ENCODE data around the gene MYOD1. TPM values are rescaled to one million over a fixed set of nuclear protein-coding genes. Genes with fewer than 3 reads are reported as not detected.

The MYOD1 gene
- polyA plus RNA-seq, 3 donors: not detected

DNA sequence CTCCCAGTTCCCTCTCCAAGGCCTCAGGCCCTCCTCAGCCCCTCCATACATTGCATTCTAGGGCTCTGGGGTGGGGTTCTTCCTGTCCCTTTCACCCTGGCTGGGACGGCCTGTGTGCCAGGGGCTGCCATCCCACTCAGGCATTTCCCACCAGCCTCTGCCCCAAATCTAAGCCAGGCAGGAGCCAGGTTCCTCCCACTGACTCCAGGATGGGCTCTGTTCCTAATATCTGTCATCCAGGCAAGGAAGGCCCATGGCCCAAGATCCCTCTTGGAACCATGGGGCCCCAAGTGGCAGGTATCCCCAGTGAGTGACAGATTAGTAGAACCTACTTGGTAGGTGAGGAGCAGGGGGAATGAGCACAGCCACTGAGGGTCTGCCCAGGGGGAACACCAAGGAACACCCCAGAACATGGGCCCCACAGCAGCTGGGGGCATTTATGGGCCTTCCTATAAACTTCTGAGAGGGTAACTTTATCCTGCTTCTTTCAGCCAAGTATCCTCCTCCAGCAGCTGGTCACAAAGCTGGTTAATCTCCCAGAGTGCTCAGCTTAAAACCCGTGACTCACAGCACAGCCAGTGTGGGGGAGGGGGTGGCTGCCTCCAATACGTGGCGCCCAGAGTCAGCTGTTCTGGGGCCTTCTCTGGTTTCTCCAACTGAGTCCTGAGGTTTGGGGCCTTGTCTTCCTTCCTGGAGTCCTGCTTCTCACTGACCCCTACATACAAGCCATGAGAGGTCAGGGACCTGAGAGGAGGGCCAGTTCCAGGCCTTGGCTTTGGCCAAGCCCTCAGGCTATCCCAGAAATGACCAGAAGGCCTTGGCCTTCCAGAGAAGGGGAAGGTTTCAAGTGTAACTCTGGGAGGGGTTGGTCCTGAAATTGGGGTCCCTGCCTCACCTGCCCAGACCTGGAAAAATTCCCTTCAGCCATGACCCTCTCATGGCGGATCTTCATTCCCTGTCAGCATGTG is 19.9 kb upstream of the MYOD1 start:
- DNase-seq (ENCODE audit: extremely low read depth in 1 of 11, low read depth in 9 of 11, low spot score in 4 of 11): no peak

DNA sequence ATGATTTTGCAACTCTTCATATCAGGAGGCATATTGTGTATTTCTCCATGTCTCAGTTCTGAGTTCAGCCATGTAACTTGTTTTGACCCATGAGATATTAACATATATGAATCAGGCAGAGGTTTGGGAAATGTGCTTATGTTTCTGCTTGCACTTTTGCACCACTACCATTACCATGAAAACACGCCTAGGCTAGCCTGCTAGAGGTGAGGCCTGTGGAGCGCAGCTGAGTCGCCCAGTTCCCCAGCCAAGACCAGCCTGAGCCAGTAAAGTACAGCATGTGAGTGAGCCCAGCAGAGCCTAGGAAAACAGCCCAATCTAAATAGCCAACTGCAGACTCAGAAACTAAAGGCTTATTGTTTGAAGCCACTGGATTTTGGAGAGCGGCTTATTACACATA is 18.4 kb upstream of the MYOD1 start:
- DNase-seq (ENCODE audit: extremely low read depth in 1 of 11, low read depth in 9 of 11, low spot score in 4 of 11): no peak

DNA sequence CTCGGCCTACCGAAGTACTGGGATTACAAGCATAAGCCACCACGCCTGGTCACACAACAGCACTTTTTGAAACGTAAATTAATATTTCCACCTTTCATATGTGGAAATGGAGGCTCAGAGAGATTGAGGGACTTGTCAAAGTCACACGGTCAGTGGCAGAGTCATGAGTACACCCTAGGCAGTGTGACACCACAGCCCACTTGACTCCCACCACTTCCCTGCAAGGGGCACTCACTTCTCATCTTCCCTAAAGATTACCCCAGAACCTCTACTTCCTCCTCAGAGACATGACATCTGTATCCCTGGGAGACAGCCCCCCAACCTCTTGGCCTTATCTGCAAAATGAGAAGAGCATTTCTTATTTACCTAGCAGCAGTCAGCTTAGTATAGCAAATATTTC is 16.5 kb upstream of the MYOD1 start:
- no peak for DNase-seq (ENCODE audit: extremely low read depth in 1 of 11, low read depth in 9 of 11, low spot score in 4 of 11)

GRCh38 chr11:17703951-17704350 is 15.4 kb upstream of the MYOD1 start:
- DNase-seq (ENCODE audit: extremely low read depth in 1 of 11, low read depth in 9 of 11, low spot score in 4 of 11): no peak

- no peak for DNase-seq (ENCODE audit: extremely low read depth in 1 of 11, low read depth in 9 of 11, low spot score in 4 of 11)
Measured at GRCh38 chr11:17707830-17708229, 11.5 kb upstream of the MYOD1 start.

GRCh38 chr11:17711836-17712235 is 7.5 kb upstream of the MYOD1 start:
- DNase-seq (ENCODE audit: extremely low read depth in 1 of 11, low read depth in 9 of 11, low spot score in 4 of 11): no peak

- no peak for DNase-seq (ENCODE audit: extremely low read depth in 1 of 11, low read depth in 9 of 11, low spot score in 4 of 11)
Measured at GRCh38 chr11:17713851-17714250, 5.5 kb upstream of the MYOD1 start.

GRCh38 chr11:17714356-17714854 is 5.0 kb upstream of the MYOD1 start:
- DNase-seq (ENCODE audit: extremely low read depth in 1 of 11, low read depth in 9 of 11, low spot score in 4 of 11): no peak

DNA sequence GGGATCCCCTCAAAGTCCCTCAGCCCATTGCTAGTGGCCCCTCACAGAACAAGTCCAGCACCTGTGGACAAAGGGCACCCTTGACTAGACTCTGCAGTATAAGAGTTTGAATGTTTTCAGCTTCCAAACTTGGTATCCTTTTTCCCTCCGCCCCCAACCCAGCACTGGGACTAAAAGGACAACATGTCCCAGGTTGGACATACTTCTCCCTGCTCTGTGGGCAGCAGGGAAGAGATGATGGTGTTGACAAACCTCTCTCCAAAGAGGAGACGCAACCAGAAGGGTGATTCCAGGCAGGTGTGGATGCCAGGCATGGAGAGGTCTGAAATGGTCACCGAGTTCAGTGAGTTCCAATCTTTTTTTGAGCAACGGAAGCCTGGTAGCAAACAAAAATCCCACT is 4.5 kb upstream of the MYOD1 start:
- no peak for DNase-seq (ENCODE audit: extremely low read depth in 1 of 11, low read depth in 9 of 11, low spot score in 4 of 11)

DNA sequence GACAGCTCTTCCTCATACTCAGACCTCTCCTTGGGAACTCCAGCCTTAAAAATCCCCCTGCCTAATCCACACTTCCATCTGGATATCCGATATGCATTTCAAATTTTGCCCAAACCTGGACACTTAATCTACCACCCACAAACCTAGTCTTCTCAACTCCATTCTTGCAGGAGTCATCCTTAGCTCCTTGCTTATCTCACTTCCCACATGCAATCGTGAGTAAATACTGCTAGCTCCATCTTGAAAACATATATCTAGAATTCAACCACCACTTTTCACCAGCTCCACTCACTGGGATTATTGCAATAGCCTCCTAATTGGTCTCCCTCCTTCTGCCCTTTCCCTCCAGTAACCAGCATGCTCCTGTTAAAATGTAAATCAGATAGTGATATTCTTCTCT is 2.6 kb upstream of the MYOD1 start:
- DNase-seq (ENCODE audit: extremely low read depth in 1 of 11, low read depth in 9 of 11, low spot score in 4 of 11): no peak

DNA sequence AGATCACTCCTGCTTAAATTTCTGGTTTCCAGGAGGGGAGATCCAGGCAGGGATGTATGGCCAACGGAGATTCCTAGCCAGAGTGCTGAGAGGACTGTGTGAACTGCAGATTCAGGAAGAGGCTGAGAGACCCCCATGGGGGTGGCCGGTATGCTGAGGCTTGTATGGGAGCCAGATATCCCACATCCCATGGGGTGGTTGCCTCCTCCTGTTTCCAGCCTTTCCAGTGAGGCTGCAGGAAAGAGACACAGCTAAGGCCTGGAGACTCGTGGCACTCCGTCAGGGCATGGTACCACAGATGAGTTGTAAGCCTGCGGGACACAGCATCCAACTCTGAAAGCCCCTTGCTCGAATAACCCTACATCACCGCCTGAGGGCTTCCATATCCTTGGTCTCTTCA is 1.4 kb upstream of the MYOD1 start:
- no peak for DNase-seq (ENCODE audit: extremely low read depth in 1 of 11, low read depth in 9 of 11, low spot score in 4 of 11)

DNA sequence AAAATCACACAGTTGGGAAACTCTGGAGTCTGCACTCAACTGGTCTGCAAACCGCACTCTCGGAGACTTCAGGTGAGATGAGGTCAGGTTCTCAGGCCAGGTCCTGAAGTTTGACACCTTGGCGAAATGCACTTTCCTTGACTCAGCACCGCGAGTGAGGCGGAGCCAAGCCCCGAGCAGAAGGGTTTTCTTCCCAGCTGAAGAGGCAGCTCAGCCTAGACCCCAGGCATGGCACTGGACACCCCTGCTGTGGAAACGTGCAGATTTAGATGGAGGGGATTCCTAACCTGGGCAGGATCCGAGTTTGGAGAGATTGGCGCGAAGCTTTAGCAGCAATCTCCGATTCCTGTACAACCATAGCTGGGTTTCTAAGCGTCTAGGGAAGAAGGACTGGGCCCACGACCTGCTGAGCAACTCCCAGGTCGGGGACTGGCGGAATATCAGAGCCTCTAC is 835 bp upstream of the MYOD1 start:
- no peak for DNase-seq (ENCODE audit: extremely low read depth in 1 of 11, low read depth in 9 of 11, low spot score in 4 of 11)

- no peak for DNase-seq (ENCODE audit: extremely low read depth in 1 of 11, low read depth in 9 of 11, low spot score in 4 of 11)
Measured at GRCh38 chr11:17719938-17720795, 796 bp downstream of the MYOD1 start.

GRCh38 chr11:17720796-17721171 is 1.4 kb downstream of the MYOD1 start:
- no peak for DNase-seq (ENCODE audit: extremely low read depth in 1 of 11, low read depth in 9 of 11, low spot score in 4 of 11)

GRCh38 chr11:17721242-17721999 is 2.0 kb downstream of the MYOD1 start:
- no peak for DNase-seq (ENCODE audit: extremely low read depth in 1 of 11, low read depth in 9 of 11, low spot score in 4 of 11)

GRCh38 chr11:17722000-17722643 is 2.8 kb downstream of the MYOD1 start:
- no peak for DNase-seq (ENCODE audit: extremely low read depth in 1 of 11, low read depth in 9 of 11, low spot score in 4 of 11)

GRCh38 chr11:17724020-17724908 is 4.9 kb downstream of the MYOD1 start:
- DNase-seq (ENCODE audit: extremely low read depth in 1 of 11, low read depth in 9 of 11, low spot score in 4 of 11): no peak

GRCh38 chr11:17725174-17725573 is 5.8 kb downstream of the MYOD1 start:
- no peak for DNase-seq (ENCODE audit: extremely low read depth in 1 of 11, low read depth in 9 of 11, low spot score in 4 of 11)

Data from renal cortex interstitium (tissue), 11 donors.